ENCODE measurements around the gene CASZ1. TPM values are rescaled to one million over a fixed set of nuclear protein-coding genes. Genes with fewer than 3 reads are reported as not detected.

Gene CASZ1
- total and polyA plus RNA-seq, 10 of the 15 experiments (the other 5 are each of a cell fraction or from before 2014, with no cell fraction given): 0.52 to 9.8 (median 3.7) TPM

GRCh38 chr1:10626791-10627410 is 169.5 kb downstream of the CASZ1 start:
- Histone ChIP-seq H3K9ac (ENCODE audit: control insufficient read depth, insufficient read depth, low read length) (no peak overlapping the region), H3K4me2 (ENCODE audit: control insufficient read depth, insufficient read depth) (no peak overlapping the region), H4K20me1 (ENCODE audit: control insufficient read depth, insufficient read depth) (no peaks in the 10 kb centered on the region), H3K4me1 (ENCODE audit: control insufficient read depth, insufficient read depth, low read length) (no peaks in the 10 kb centered on the region), H3K4me3 (no peak overlapping the region), H3K9me3 (replicated peaks; ENCODE audit: control insufficient read depth, insufficient read depth, low read length) (no peaks in the 10 kb centered on the region), H3K27ac (ENCODE audit: control insufficient read depth, insufficient read depth) (no peak overlapping the region), H3K27me3 (replicated peaks in 1 of 2; ENCODE audit: control insufficient read depth in 2 of 2, insufficient read depth in 2 of 2, low read length in 1 of 2) (no peaks in the 10 kb centered on the region), H3K36me3 (ENCODE audit: control insufficient read depth in 2 of 2, insufficient read depth in 2 of 2, low read length in 1 of 2) (peaks cover 6 to 10% of the 10 kb centered on the region in 2 experiments; a peak in 3 of 4 replicates), H3K79me2 (ENCODE audit: control insufficient read depth, insufficient read depth, low read length) (no peaks in the 10 kb centered on the region), H2AFZ (ENCODE audit: control insufficient read depth, low read depth, low read length) (no peak overlapping the region)
- DNase-seq (ENCODE audit: low read depth, low spot score): no peak
- WGBS (ENCODE audit: insufficient coverage, insufficient replicate concordance, low lambda C conversion rate, missing lambda C conversion rate): 92% methylated on average over 20 of the region's 22 CpGs
- intact Hi-C loops (cut with micrococcal nuclease; ENCODE audit: unreplicated experiment) (no loop called here), in situ Hi-C loops (cut with MboI) (no loop called here)
- SMC1A ChIA-PET (ENCODE audit: uncharacterized antibody, unreplicated experiment): interaction anchor here (0.7 to 1.0 kb wide), 2 partner anchors 118 to 119 kb away, joined by 3 read pairs; no protein-coding TSS in a partner anchor
- ATAC-seq: no peak
- TF ChIP-seq BMI1 (IDR thresholded peaks at IDR 0.05; ENCODE audit: borderline replicate concordance) (no peak), CBX3 (IDR thresholded peaks at IDR 0.05; ENCODE audit: borderline replicate concordance, low read depth) (no peak), ZNF384 (IDR thresholded peaks at IDR 0.05; ENCODE audit: borderline replicate concordance, low read depth, low read length) (no peak), ESRRA (IDR thresholded peaks at IDR 0.05; ENCODE audit: low read length) (no peak), BHLHE40 (IDR thresholded peaks at IDR 0.05; ENCODE audit: borderline replicate concordance in 1 of 2, low read depth in 2 of 2, low read length in 1 of 2) (no peak), HDGF (IDR thresholded peaks at IDR 0.05) (no peak), FOXM1 (IDR thresholded peaks at IDR 0.05; ENCODE audit: low read depth, low read length) (no peak), JUND (IDR thresholded peaks at IDR 0.05; ENCODE audit: low read depth, low read length) (no peak), YY1 (IDR thresholded peaks at IDR 0.05; ENCODE audit: low read depth, low read length) (no peak), ATF7 (IDR thresholded peaks at IDR 0.05; ENCODE audit: low read depth) (no peak), PML (IDR thresholded peaks at IDR 0.05; ENCODE audit: low read length) (no peak)
- TF ChIP-seq, protein P1, sequence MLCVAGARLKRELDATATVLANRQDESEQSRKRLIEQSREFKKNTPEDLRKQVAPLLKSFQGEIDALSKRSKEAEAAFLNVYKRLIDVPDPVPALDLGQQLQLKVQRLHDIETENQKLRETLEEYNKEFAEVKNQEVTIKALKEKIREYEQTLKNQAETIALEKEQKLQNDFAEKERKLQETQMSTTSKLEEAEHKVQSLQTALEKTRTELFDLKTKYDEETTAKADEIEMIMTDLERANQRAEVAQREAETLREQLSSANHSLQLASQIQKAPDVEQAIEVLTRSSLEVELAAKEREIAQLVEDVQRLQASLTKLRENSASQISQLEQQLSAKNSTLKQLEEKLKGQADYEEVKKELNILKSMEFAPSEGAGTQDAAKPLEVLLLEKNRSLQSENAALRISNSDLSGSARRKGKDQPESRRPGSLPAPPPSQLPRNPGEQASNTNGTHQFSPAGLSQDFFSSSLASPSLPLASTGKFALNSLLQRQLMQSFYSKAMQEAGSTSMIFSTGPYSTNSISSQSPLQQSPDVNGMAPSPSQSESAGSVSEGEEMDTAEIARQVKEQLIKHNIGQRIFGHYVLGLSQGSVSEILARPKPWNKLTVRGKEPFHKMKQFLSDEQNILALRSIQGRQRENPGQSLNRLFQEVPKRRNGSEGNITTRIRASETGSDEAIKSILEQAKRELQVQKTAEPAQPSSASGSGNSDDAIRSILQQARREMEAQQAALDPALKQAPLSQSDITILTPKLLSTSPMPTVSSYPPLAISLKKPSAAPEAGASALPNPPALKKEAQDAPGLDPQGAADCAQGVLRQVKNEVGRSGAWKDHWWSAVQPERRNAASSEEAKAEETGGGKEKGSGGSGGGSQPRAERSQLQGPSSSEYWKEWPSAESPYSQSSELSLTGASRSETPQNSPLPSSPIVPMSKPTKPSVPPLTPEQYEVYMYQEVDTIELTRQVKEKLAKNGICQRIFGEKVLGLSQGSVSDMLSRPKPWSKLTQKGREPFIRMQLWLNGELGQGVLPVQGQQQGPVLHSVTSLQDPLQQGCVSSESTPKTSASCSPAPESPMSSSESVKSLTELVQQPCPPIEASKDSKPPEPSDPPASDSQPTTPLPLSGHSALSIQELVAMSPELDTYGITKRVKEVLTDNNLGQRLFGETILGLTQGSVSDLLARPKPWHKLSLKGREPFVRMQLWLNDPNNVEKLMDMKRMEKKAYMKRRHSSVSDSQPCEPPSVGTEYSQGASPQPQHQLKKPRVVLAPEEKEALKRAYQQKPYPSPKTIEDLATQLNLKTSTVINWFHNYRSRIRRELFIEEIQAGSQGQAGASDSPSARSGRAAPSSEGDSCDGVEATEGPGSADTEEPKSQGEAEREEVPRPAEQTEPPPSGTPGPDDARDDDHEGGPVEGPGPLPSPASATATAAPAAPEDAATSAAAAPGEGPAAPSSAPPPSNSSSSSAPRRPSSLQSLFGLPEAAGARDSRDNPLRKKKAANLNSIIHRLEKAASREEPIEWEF (IDR thresholded peaks at IDR 0.05; ENCODE audit: insufficient replicate concordance, low read depth, low read length): no peak
- RAD21 ChIA-PET (ENCODE audit: unreplicated experiment): no interaction called here
- CTCF ChIA-PET: interaction anchor here (0.7 kb wide), 1 partner anchor 120 kb away, joined by 3 read pairs; no protein-coding TSS in a partner anchor
- no TSS peak for BruUV-seq (replicated peaks)
- POLR2A ChIA-PET: no interaction called here
- FAIRE-seq: no peak
